ENCODE results near the gene IL5.
"Not testable (repeated sequence)": the region's sequence is repeated elsewhere in the genome, so short reads cannot be mapped to it uniquely, and the experiment has no call there.

Gene IL5

DNA sequence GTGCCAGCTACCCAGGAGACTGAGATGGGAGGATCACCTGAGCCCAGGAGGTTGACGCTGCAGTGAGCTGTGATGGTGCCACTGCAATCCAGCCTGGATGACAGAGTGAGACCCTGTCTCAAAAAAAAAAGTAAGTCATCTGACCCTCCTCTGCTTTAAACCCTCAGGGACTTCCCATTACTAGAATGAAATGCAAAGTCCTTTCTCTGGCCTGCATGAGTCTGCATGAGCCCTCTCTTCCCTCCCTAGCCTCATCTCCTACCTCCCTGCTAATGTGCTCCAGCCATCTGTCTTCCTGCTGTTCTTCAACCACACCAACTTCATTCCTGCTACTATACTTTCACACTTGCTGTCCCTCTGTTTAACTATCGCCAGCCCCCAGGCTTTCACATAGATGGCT, 15.3 kb downstream of the IL5 start:
- TF ChIP-seq, protein P1, sequence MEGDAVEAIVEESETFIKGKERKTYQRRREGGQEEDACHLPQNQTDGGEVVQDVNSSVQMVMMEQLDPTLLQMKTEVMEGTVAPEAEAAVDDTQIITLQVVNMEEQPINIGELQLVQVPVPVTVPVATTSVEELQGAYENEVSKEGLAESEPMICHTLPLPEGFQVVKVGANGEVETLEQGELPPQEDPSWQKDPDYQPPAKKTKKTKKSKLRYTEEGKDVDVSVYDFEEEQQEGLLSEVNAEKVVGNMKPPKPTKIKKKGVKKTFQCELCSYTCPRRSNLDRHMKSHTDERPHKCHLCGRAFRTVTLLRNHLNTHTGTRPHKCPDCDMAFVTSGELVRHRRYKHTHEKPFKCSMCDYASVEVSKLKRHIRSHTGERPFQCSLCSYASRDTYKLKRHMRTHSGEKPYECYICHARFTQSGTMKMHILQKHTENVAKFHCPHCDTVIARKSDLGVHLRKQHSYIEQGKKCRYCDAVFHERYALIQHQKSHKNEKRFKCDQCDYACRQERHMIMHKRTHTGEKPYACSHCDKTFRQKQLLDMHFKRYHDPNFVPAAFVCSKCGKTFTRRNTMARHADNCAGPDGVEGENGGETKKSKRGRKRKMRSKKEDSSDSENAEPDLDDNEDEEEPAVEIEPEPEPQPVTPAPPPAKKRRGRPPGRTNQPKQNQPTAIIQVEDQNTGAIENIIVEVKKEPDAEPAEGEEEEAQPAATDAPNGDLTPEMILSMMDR (IDR thresholded peaks at IDR 0.05; ENCODE audit: insufficient read depth, low read length, poor library complexity, severe bottlenecking), result no peak
- Histone ChIP-seq H3K36me3 (ENCODE audit: control insufficient read depth, insufficient read depth, low read length) (no peaks in the 10 kb centered on the region), H3K27me3 (replicated peaks; ENCODE audit: control insufficient read depth, insufficient read depth, low read length) (no peaks in the 10 kb centered on the region), H3K4me3 (replicated peaks; ENCODE audit: low read depth, low read length) (no peak overlapping the region)
- DNase-seq (ENCODE audit: extremely low read depth, insufficient read length), result no peak

DNA sequence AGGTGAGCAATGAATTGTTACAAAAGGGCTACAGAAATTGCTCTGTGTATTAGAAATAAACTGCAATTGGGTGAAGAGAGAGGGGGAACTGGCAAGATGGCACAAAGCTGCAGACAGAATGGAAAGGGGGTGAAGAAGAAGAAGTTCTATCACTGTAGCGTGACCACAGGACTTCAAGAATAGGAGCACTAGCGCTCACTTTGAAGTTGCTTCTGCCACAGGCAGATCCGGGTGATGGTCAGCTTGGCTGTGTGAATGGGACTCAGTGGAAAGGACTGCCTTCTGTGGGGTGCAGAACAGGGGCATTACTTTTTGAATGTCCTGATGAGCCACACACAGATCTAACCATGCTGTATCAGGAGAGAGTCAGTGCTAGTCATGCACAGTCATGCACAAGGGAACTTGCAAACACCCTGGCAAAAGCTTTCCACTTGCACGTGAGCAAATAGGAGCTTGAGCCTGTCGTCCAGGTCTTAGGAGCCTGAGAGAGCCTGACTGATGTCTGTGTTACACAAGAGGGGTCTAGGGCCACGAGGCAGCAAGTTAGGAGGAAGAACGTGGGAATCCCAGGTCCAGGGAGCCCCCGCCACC, 16.3 kb downstream of the IL5 start:
- Histone ChIP-seq H3K36me3 (ENCODE audit: control insufficient read depth, insufficient read depth, low read length) (no peaks in the 10 kb centered on the region), H3K4me3 (replicated peaks; ENCODE audit: low read depth, low read length) (no peak overlapping the region), H3K27me3 (replicated peaks; ENCODE audit: control insufficient read depth, insufficient read depth, low read length) (no peaks in the 10 kb centered on the region)
- TF ChIP-seq, protein P1 (IDR thresholded peaks at IDR 0.05; ENCODE audit: insufficient read depth, low read length, poor library complexity, severe bottlenecking), result no peak
- no peak for DNase-seq (ENCODE audit: extremely low read depth, insufficient read length)

DNA sequence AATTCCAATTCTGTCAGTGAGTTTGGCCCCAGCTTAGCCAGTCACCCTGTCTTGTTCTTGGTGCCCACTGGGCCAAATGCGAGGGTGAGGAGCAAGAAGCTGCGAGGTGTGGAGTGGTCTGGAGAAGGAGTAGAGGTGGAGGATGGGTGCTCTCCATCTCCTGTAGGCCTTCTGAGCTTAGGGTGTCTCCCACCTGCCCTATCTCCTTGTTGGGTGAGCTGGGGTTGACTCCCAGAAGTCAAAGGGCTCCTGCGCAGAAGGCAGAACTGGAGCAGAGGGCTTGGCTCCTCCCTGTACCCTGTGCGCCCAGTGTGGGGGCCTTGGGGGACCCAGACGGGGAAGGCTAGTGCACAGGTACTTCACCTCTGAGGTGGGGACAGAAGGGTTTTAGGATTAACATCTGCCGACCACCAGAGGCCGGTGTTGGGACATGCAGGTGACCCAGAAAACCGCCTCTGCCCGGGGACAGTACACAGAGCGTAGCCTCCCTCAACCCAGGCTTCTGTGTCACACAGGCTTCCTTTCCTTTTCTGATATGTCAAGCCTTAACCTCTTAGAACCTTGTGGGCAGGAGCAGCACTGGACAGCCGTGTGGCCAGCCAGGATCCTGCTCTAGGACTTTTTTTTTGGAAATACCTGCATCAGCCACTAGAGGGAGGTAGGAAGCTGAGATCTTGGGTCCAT, 16.9 kb downstream of the IL5 start:
- TF ChIP-seq, protein P1 (IDR thresholded peaks at IDR 0.05; ENCODE audit: insufficient read depth, low read length, poor library complexity, severe bottlenecking), result peak; percentile 85
- no peaks in the 10 kb centered on the region for H3K27me3 ChIP-seq (replicated peaks; ENCODE audit: control insufficient read depth, insufficient read depth, low read length)
- no peak overlapping the region for H3K4me3 ChIP-seq (replicated peaks; ENCODE audit: low read depth, low read length)
- no peaks in the 10 kb centered on the region for H3K36me3 ChIP-seq (ENCODE audit: control insufficient read depth, insufficient read depth, low read length)
- DNase-seq (ENCODE audit: extremely low read depth, insufficient read length), result peak; percentile 67

DNA sequence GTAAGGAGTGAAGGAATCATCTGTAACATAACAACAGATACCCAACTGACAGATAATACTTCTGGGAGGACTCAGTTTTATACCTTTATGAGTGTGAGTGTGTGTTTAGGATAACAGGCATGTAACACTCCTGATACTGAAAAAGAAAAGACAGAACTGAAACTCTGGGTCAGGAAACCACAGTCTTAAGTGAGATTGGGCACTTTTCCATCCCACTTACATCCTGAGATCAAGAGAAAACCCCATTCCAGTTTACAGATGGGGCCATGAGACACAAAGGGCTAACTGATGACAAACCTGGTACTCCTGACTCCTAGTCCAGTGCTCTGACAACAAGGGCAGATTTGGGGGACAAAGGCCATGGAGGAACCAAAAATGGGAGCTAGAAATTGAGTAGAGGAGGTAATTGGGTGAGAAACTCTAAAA, 18.0 kb downstream of the IL5 start:
- TF ChIP-seq, protein P1 (IDR thresholded peaks at IDR 0.05; ENCODE audit: insufficient read depth, low read length, poor library complexity, severe bottlenecking), result no peak
- H3K27me3 ChIP-seq (replicated peaks; ENCODE audit: control insufficient read depth, insufficient read depth, low read length), result no peaks in the 10 kb centered on the region
- no peaks in the 10 kb centered on the region for H3K36me3 ChIP-seq (ENCODE audit: control insufficient read depth, insufficient read depth, low read length)
- H3K4me3 ChIP-seq (replicated peaks; ENCODE audit: low read depth, low read length), result no peak overlapping the region
- peak; percentile 75 for DNase-seq (ENCODE audit: extremely low read depth, insufficient read length)

DNA sequence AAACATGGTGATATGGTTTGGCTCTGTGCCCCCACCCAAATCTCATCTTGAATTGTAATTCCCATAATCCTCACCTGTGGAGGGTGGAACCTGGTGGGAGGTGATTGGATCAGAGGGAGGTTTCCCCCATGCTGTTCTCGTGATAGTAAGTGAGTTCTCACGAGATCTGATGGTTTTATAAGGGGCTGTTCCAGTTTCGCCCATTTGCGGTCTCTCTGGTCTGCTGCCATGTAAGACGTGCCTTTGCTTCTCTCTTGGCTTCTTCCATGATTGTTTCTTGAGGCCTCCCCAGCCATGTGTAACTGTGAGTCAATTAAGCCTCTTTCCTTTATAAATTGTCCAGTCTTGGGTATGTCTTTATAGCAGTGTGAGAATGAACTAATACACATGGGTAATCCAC, 18.4 kb downstream of the IL5 start:
- DNase-seq (ENCODE audit: extremely low read depth, insufficient read length); H3K4me3 ChIP-seq (replicated peaks; ENCODE audit: low read depth, low read length); H3K36me3 ChIP-seq (ENCODE audit: control insufficient read depth, insufficient read depth, low read length); H3K27me3 ChIP-seq (replicated peaks; ENCODE audit: control insufficient read depth, insufficient read depth, low read length): not testable (repeated sequence)

DNA sequence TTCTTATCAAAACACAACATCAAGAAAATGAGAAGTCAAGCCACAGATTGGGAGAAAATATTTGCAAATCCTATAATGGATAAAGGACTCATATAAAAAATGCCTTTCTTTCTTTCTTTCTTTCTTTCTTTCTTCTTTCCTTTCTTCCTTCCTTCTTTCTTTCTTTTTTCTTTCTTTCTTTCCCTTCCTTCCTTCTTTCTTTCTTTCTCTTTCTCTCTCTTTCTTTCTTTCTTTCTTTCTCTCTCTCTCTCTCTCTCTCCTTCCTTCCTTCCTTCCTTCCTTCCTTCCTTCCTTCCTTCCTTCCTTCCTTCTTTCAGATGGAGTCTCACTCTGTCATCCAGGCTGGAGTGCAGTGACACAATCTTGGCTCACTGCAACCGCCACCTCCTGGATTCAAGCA, 21.3 kb downstream of the IL5 start:
- not testable (repeated sequence) for DNase-seq (ENCODE audit: extremely low read depth, insufficient read length); H3K36me3 ChIP-seq (ENCODE audit: control insufficient read depth, insufficient read depth, low read length); H3K27me3 ChIP-seq (replicated peaks; ENCODE audit: control insufficient read depth, insufficient read depth, low read length); H3K4me3 ChIP-seq (replicated peaks; ENCODE audit: low read depth, low read length)

DNA sequence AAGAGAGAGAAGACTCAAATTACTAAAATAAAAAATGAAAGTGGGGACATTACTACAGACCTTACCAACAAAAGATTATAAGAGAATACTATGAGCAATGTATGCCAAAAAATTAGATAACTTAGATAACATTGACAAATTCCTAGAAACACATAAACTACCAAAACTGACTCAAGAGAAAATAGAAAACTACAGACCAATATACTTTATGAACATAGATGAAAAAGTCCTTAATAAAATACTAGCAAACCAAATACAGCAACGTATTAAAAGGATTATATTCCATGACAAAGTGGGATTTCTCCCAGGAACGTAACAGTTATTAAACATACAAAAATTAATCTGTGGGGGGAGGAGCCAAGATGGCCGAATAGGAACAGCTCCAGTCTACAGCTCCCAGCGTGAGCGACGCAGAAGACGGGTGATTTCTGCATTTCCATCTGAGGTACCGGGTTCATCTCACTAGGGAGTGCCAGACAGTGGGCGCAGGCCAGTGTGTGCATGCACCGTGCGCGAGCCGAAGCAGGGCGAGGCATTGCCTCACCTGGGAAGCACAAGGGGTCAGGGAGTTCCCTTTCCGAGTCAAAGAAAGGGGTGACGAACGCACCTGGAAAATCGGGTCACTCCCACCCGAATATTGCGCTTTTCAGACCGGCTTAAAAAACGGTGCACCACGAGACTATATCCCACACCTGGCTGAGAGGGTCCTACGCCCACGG, 29.5 kb downstream of the IL5 start:
- not testable (repeated sequence) for DNase-seq (ENCODE audit: extremely low read depth, insufficient read length); H3K27me3 ChIP-seq (replicated peaks; ENCODE audit: control insufficient read depth, insufficient read depth, low read length); H3K36me3 ChIP-seq (ENCODE audit: control insufficient read depth, insufficient read depth, low read length); H3K4me3 ChIP-seq (replicated peaks; ENCODE audit: low read depth, low read length)
